Keratinocyte (primary cell): ENCODE results near the gene GNB3. TPM values are rescaled to one million over a fixed set of nuclear protein-coding genes. Genes with fewer than 3 reads are reported as not detected.
"Not testable (repeated sequence)": the region's sequence is repeated elsewhere in the genome, so short reads cannot be mapped to it uniquely, and the experiment has no call there.

Source experiments
- DNase-seq: peaks from one replicate; pipeline ENCODE4 v3.0.0-alpha.2; 2011; ENCODE audit warnings: low read depth, missing footprints, low spot score
- FAIRE-seq: peaks from 2 replicates; lab custom pipeline; 2011; peaks lifted over from hg19 to GRCh38; lab: Jason Lieb, UNC
- H2AFZ ChIP-seq: 2 replicates; pipeline ENCODE4 v1.6.0; 2012; ENCODE audit warnings: low read length, control low read depth, inconsistent platforms; ENCODE audit not compliant: control insufficient read depth
- H3K27ac ChIP-seq: 2 replicates; pipeline ENCODE4 v1.5.1; 2011; ENCODE audit warnings: low read length; ENCODE audit not compliant: control insufficient read depth, insufficient read depth
- H3K27me3 ChIP-seq: 3 replicates; pipeline ENCODE4 v1.6.0; 2011; ENCODE audit warnings: low read length; ENCODE audit not compliant: control insufficient read depth, insufficient read depth; ENCODE audit errors: extremely low read depth
- H3K36me3 ChIP-seq, 2 experiments: 2 replicates in 1 of 2; 3 replicates in 1 of 2; pipeline ENCODE4 v1.5.1; 2011; ENCODE audit warnings: low read length in 2 of 2, mild to moderate bottlenecking in 1 of 2; ENCODE audit not compliant: control insufficient read depth in 2 of 2, insufficient read depth in 2 of 2; ENCODE audit errors: extremely low read depth in 1 of 2
- H3K4me1 ChIP-seq: 3 replicates; pipeline ENCODE4 v1.5.1; 2011; ENCODE audit warnings: low read length; ENCODE audit not compliant: control insufficient read depth, insufficient read depth; ENCODE audit errors: extremely low read depth
- H3K4me2 ChIP-seq: 3 replicates; pipeline ENCODE4 v1.6.0; 2011; ENCODE audit warnings: low read depth, low read length; ENCODE audit not compliant: control insufficient read depth, insufficient read depth; ENCODE audit errors: extremely low read depth
- H3K4me3 ChIP-seq, 3 experiments: fragments of 200-600 bp in 1 of 3; sonication (generic) in 1 of 3; 2 replicates in 2 of 3; 3 replicates in 1 of 3; pipeline ENCODE4 v1.5.1; 2011 to 2016; ENCODE audit warnings: low read length in 3 of 3, mild to moderate bottlenecking in 3 of 3, control low read depth in 2 of 3, inconsistent platforms in 1 of 3, low read depth in 1 of 3, mixed read lengths in 1 of 3, mixed run types in 1 of 3, moderate library complexity in 1 of 3; ENCODE audit not compliant: control insufficient read depth in 2 of 3, insufficient read depth in 2 of 3; ENCODE audit errors: extremely low read depth in 1 of 3
- H3K79me2 ChIP-seq: 2 replicates; pipeline ENCODE4 v1.6.0; 2012; ENCODE audit warnings: low read length; ENCODE audit not compliant: control insufficient read depth, insufficient read depth
- H3K9ac ChIP-seq: 3 replicates; pipeline ENCODE4 v1.6.0; 2011; ENCODE audit warnings: low read length; ENCODE audit not compliant: control insufficient read depth, insufficient read depth; ENCODE audit errors: extremely low read depth
- H3K9me1 ChIP-seq: 3 replicates; pipeline ENCODE4 v1.6.0; 2011; ENCODE audit warnings: low read length; ENCODE audit not compliant: control insufficient read depth, insufficient read depth; ENCODE audit errors: extremely low read depth
- H3K9me3 ChIP-seq: 2 replicates; pipeline ENCODE4 v1.5.1; 2012; ENCODE audit warnings: low read depth, low read length; ENCODE audit not compliant: control insufficient read depth
- H4K20me1 ChIP-seq: 3 replicates; pipeline ENCODE4 v1.6.0; 2011; ENCODE audit warnings: low read length; ENCODE audit not compliant: control insufficient read depth, insufficient read depth; ENCODE audit errors: extremely low read depth
- CTCF ChIP-seq, 3 experiments: IDR thresholded peaks in 1 of 3; conservative IDR thresholded peaks in 1 of 3; optimal IDR thresholded peaks in 1 of 3; 2 replicates in 2 of 3; 3 replicates in 1 of 3; pipeline versions ENCODE3 to v1.5.1; 2011; ENCODE audit warnings: low read length in 3 of 3, mild to moderate bottlenecking in 3 of 3, moderate library complexity in 2 of 3, control low read depth in 1 of 3, inconsistent platforms in 1 of 3; ENCODE audit not compliant: insufficient read depth in 2 of 3; ENCODE audit errors: extremely low read depth in 1 of 3
- EZH2 ChIP-seq: IDR thresholded peaks from one replicate; pipeline ENCODE4 v1.6.1; 2012; ENCODE audit warnings: inconsistent platforms, mild to moderate bottlenecking, low read length, moderate library complexity
- dilution Hi-C: fragments of 300-500 bp; cut with MboI; formaldehyde crosslinking; loops from one replicate; pipeline ENCODE4 v1.7.0; 2020; ENCODE audit warnings: low sequenced_read_pairs; ENCODE audit not compliant: extremely low pct_ligation_motif_present
- polyA plus RNA-seq, 5 experiments: library from polyadenylated mRNA; depleted of rRNA in 3 of 5; stranded (reverse) in 3 of 5; stranded (forward) in 1 of 5; unstranded in 1 of 5; fragments of >200 nt; gene quantifications; 1 replicate in 1 of 5; 2 replicates in 3 of 5; 3 replicates in 1 of 5; pipeline versions ENCODE4 v1.2.1 to v1.2.3, GENCODE V29; 2011 to 2012; ENCODE audit warnings: missing spikeins in 2 of 5, low read depth in 1 of 5, low replicate concordance in 1 of 5

Gene GNB3
- polyA plus RNA-seq, 1 donor (not counting 4 experiments of a cell fraction or from before 2014, with no cell fraction given): 0.80 TPM

DNA sequence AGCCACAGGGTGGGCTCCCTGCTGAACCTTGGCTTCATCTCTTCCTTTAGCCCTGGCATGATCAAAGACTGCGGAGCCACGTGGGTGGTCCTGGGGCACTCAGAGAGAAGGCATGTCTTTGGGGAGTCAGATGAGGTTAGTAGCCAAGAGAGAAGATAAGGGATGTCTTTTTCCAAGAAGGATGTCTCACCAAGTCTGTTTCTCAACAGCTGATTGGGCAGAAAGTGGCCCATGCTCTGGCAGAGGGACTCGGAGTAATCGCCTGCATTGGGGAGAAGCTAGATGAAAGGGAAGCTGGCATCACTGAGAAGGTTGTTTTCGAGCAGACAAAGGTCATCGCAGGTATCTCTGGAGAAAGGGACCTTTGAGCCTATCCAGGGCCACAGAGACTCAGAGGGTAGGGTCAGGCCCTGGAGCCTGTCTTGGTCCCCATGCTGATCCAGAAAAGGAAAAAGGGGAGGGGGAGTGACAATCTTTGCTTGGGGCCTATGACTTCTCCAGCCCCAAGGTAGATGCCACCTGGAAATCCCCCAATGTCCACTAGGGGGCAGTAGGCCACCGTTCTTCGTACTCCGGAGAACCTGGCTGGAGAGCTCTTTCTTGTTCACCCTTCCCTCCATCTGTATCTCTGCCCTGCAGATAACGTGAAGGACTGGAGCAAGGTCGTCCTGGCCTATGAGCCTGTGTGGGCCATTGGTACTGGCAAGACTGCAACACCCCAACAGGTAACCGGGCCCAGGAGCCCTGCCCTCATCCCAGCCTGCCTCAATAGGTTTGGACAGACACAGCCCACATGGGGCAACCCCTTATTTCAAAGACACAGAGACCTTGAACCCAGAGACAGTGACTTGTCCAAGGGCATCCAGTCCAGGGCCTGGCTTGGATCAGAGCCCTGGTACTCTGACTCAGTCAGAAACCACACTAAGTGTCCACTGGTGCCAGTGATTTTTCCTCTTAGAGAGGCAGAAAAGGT is 28.6 kb downstream of the GNB3 start:
- peak overlapping the region; percentile 82 for H3K9ac ChIP-seq
- H2AFZ ChIP-seq: no peak overlapping the region
- H4K20me1 ChIP-seq: peaks cover 25% of the 10 kb centered on the region
- dilution Hi-C loops: no loop called here
- no peaks in the 10 kb centered on the region for H3K9me1 ChIP-seq
- H3K27me3 ChIP-seq: no peaks in the 10 kb centered on the region
- H3K27ac ChIP-seq: peak overlapping the region; percentile 12
- H3K4me3 ChIP-seq: peak overlapping the region; percentile 87 to 93 (median 88)
- peak; percentile 67 for FAIRE-seq
- peaks cover 45% of the 10 kb centered on the region for H3K4me1 ChIP-seq
- H3K79me2 ChIP-seq: peaks cover 44% of the 10 kb centered on the region
- TF ChIP-seq CTCF (optimal IDR thresholded peaks at IDR 0.05 in 1 of 3, IDR thresholded peaks at IDR 0.05 in 1 of 3, conservative IDR thresholded peaks at IDR 0.05 in 1 of 3; ENCODE audit: extremely low read depth in 1 of 3, insufficient read depth in 2 of 3, low read length in 3 of 3): peak; percentile 85 to 93 (median 90)
- no peak for TF ChIP-seq EZH2
- DNase-seq: no peak
- H3K9me3 ChIP-seq: no peaks in the 10 kb centered on the region
- H3K36me3 ChIP-seq: peaks cover 23 to 24% of the 10 kb centered on the region in 2 experiments
- H3K4me2 ChIP-seq: peak overlapping the region; percentile 97

- H3K9ac ChIP-seq, dilution Hi-C loops, FAIRE-seq, H3K4me2 ChIP-seq, H3K9me1 ChIP-seq, H3K9me3 ChIP-seq, H2AFZ ChIP-seq, H3K4me3 ChIP-seq, H3K27me3 ChIP-seq, H3K27ac ChIP-seq, DNase-seq: not testable (repeated sequence)
- Histone ChIP-seq H3K4me1 (peaks cover 45% of the 10 kb centered on the region), H4K20me1 (peaks cover 25% of the 10 kb centered on the region), H3K79me2 (peaks cover 44% of the 10 kb centered on the region), H3K36me3 (peaks cover 15 to 24% of the 10 kb centered on the region in 2 experiments)
Measured at GRCh38 chr12:6870304-6870703, 29.6 kb downstream of the GNB3 start.
